CD14-positive monocyte (primary cell): ENCODE data around the gene MTMR3. TPM values are rescaled to one million over a fixed set of nuclear protein-coding genes. Genes with fewer than 3 reads are reported as not detected.

Experiments used
- DNase-seq, 3 donors: peaks; one replicate each; pipeline ENCODE4 v3.0.0-alpha.2; 2011 to 2022
- H2AFZ ChIP-seq: 2 replicates; pipeline ENCODE4 v1.6.0; 2012; ENCODE audit warnings: mild to moderate bottlenecking, low read depth, low read length, inconsistent platforms; ENCODE audit not compliant: insufficient read depth, poor library complexity, severe bottlenecking
- H3K27ac ChIP-seq, 2 donors: 1 replicate in 1 of 2; 2 replicates in 1 of 2; pipeline ENCODE4 v1.5.1; 2012 to 2013; ENCODE audit warnings: low read length in 2 of 2, control low read depth in 1 of 2, inconsistent platforms in 1 of 2, low read depth in 1 of 2, mild to moderate bottlenecking in 1 of 2
- H3K27me3 ChIP-seq, 2 donors: one replicate each; pipeline versions ENCODE4 v1.6.0 to v1.6.1; 2011 to 2013; ENCODE audit warnings: low read length in 2 of 2; ENCODE audit not compliant: control insufficient read depth in 2 of 2, insufficient read depth in 2 of 2
- H3K36me3 ChIP-seq, 2 donors: replicated peaks in 1 of 2; 1 replicate in 1 of 2; 2 replicates in 1 of 2; pipeline versions ENCODE4 v1.5.1 to v1.6.1; 2012 to 2013; ENCODE audit warnings: low read length in 2 of 2, control low read depth in 1 of 2, inconsistent platforms in 1 of 2, mild to moderate bottlenecking in 1 of 2; ENCODE audit not compliant: insufficient read depth in 2 of 2, control insufficient read depth in 1 of 2
- H3K4me1 ChIP-seq, 2 donors: 1 replicate in 1 of 2; 2 replicates in 1 of 2; pipeline versions ENCODE4 v1.5.1 to v1.6.1; 2012 to 2013; ENCODE audit warnings: low read length in 2 of 2, control low read depth in 1 of 2, inconsistent platforms in 1 of 2, mild to moderate bottlenecking in 1 of 2, moderate library complexity in 1 of 2; ENCODE audit not compliant: insufficient read depth in 2 of 2, control insufficient read depth in 1 of 2
- H3K4me2 ChIP-seq: replicated peaks from 2 replicates; pipeline ENCODE3; 2012; ENCODE audit warnings: low read length, moderate library complexity, mild to moderate bottlenecking; ENCODE audit not compliant: poor library complexity, severe bottlenecking; ENCODE audit errors: extremely low read depth
- H3K4me3 ChIP-seq, 3 experiments: fragments of 200-600 bp in 1 of 3; sonication (generic) in 1 of 3; replicated peaks in 1 of 3; 1 replicate in 2 of 3; 2 replicates in 1 of 3; pipeline ENCODE4 v1.5.1; 2011 to 2013; ENCODE audit warnings: low read length in 3 of 3, mild to moderate bottlenecking in 3 of 3, control low read depth in 2 of 3, low read depth in 2 of 3, inconsistent platforms in 1 of 3, moderate library complexity in 1 of 3
- H3K79me2 ChIP-seq: 2 replicates; pipeline ENCODE4 v1.6.0; 2012; ENCODE audit warnings: mild to moderate bottlenecking, control low read depth, inconsistent platforms, low read length, moderate library complexity; ENCODE audit not compliant: insufficient read depth
- H3K9ac ChIP-seq: 2 replicates; pipeline ENCODE4 v1.6.0; 2017; ENCODE audit warnings: low read length, mild to moderate bottlenecking; ENCODE audit not compliant: insufficient read depth, poor library complexity, severe bottlenecking
- H3K9me3 ChIP-seq, 2 donors: replicated peaks in 1 of 2; 1 replicate in 1 of 2; 2 replicates in 1 of 2; pipeline versions ENCODE4 v1.5.1 to v1.6.1; 2012 to 2013; ENCODE audit warnings: low read length in 2 of 2, control low read depth in 1 of 2; ENCODE audit not compliant: control insufficient read depth in 1 of 2, insufficient read depth in 1 of 2
- H4K20me1 ChIP-seq: 2 replicates; pipeline ENCODE4 v1.6.0; 2012; ENCODE audit warnings: mild to moderate bottlenecking, low read length, control low read depth, moderate library complexity; ENCODE audit not compliant: insufficient read depth
- H3K27ac Mint-ChIP-seq, 7 donors: one replicate each; pipeline ENCODE4 v1.8.0; 2020; ENCODE audit warnings: mild to moderate bottlenecking in 7 of 7, mixed read lengths in 7 of 7, moderate library complexity in 6 of 7, inconsistent platforms in 2 of 7
- H3K27me3 Mint-ChIP-seq, 3 donors: one replicate each; pipeline ENCODE4 v1.8.0; 2021 to 2022; ENCODE audit warnings: low read depth in 3 of 3, mild to moderate bottlenecking in 3 of 3, mixed read lengths in 3 of 3, moderate library complexity in 3 of 3, inconsistent platforms in 1 of 3
- H3K36me3 Mint-ChIP-seq, 2 donors: one replicate each; pipeline ENCODE4 v1.8.0; 2020; ENCODE audit warnings: mixed read lengths in 2 of 2, inconsistent platforms in 1 of 2, mild to moderate bottlenecking in 1 of 2
- H3K4me1 Mint-ChIP-seq: one replicate; pipeline ENCODE4 v1.8.0; 2020; ENCODE audit warnings: mild to moderate bottlenecking, mixed read lengths
- H3K4me3 Mint-ChIP-seq, 2 donors: one replicate each; pipeline ENCODE4 v1.8.0; 2020; ENCODE audit warnings: mild to moderate bottlenecking in 2 of 2, mixed read lengths in 2 of 2, moderate library complexity in 1 of 2
- H3K9me3 Mint-ChIP-seq, 7 donors: one replicate each; pipeline ENCODE4 v1.8.0; 2020 to 2022; ENCODE audit warnings: mixed read lengths in 7 of 7, mild to moderate bottlenecking in 6 of 7, moderate library complexity in 6 of 7, inconsistent platforms in 2 of 7
- WGBS: methylation state at CpG from one replicate; pipeline ENCODE4 v1.1.5; 2013; ENCODE audit warnings: missing lambda C conversion rate; ENCODE audit not compliant: insufficient coverage; 5-methylcytosine and 5-hydroxymethylcytosine counted together
- intact Hi-C, 2 donors: fragments of 100-400 bp; cut with micrococcal nuclease; formaldehyde crosslinking; loops; one replicate each; pipeline versions ENCODE4 v1.15.0 to v1.15.1; 2023
- polyA plus RNA-seq, 3 donors: library from polyadenylated mRNA; depleted of rRNA in 1 of 3; unstranded in 2 of 3; stranded (reverse) in 1 of 3; fragments of 300-500 nt in 2 of 3; fragments of >200 nt in 1 of 3; fragmentation: Illumina TruSeq in 2 of 3; gene quantifications; 1 replicate in 2 of 3; 2 replicates in 1 of 3; pipeline ENCODE4 v1.2.3, GENCODE V29; 2012 to 2021
- TF ChIP-seq, protein P1 (sequence below): fragments of 200-600 bp; IDR thresholded peaks from one replicate; pipeline ENCODE4 v1.8.0; 2022; ENCODE audit warnings: antibody characterized with exemption, mild to moderate bottlenecking

The MTMR3 gene
- polyA plus RNA-seq, 3 donors: 23.4 to 86.1 (median 30.2) TPM

DNA sequence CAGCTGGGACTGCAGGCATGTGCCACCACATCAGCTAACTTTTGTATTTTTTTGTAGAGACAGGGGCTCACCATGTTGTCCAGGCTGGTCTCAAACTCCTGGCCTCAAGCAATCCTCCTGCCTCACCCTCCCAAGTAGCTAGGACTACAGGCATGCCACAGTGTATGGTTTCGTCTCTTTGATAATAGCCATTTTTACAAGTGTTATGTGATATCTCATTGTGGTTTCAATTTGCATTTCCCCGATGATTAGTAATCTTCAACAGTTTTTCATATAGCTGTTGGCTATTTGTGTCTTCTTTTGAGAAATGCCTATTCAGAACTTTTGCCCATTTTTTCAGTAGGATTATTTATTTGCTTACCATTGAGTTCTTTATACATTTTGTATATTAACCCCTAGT, 9.0 kb upstream of the MTMR3 start:
- Histone ChIP-seq H3K9me3 (no peaks in the 10 kb centered on the region), H2AFZ (no peak overlapping the region), H3K4me2 (no peak overlapping the region), H3K27me3 (no peaks in the 10 kb centered on the region), H3K4me1 (peaks cover 26 to 27% of the 10 kb centered on the region in 2 donors), H3K4me3 (no peak overlapping the region), H4K20me1 (no peaks in the 10 kb centered on the region), H3K36me3 (no peaks in the 10 kb centered on the region), H3K9ac (no peak overlapping the region), H3K79me2 (no peaks in the 10 kb centered on the region), H3K27ac (no peak overlapping the region)
- H3K4me1 Mint-ChIP-seq: peaks cover 34% of the 10 kb centered on the region
- peak overlapping the region in 3 of 7 donors; percentile 18 to 45 (median 26) for H3K27ac Mint-ChIP-seq
- intact Hi-C loops: no loop called here
- no CpG with 5 or more reads among the region's 2 CpGs for WGBS
- no peak overlapping the region for H3K4me3 Mint-ChIP-seq
- peaks cover 0 to 2% (median 0%) of the 10 kb centered on the region in 7 donors for H3K9me3 Mint-ChIP-seq
- no peak for DNase-seq
- H3K36me3 Mint-ChIP-seq: no peaks in the 10 kb centered on the region
- TF ChIP-seq, protein P1, sequence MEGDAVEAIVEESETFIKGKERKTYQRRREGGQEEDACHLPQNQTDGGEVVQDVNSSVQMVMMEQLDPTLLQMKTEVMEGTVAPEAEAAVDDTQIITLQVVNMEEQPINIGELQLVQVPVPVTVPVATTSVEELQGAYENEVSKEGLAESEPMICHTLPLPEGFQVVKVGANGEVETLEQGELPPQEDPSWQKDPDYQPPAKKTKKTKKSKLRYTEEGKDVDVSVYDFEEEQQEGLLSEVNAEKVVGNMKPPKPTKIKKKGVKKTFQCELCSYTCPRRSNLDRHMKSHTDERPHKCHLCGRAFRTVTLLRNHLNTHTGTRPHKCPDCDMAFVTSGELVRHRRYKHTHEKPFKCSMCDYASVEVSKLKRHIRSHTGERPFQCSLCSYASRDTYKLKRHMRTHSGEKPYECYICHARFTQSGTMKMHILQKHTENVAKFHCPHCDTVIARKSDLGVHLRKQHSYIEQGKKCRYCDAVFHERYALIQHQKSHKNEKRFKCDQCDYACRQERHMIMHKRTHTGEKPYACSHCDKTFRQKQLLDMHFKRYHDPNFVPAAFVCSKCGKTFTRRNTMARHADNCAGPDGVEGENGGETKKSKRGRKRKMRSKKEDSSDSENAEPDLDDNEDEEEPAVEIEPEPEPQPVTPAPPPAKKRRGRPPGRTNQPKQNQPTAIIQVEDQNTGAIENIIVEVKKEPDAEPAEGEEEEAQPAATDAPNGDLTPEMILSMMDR: no peak
- H3K27me3 Mint-ChIP-seq: peaks cover 0 to 5% (median 0%) of the 10 kb centered on the region in 3 donors

DNA sequence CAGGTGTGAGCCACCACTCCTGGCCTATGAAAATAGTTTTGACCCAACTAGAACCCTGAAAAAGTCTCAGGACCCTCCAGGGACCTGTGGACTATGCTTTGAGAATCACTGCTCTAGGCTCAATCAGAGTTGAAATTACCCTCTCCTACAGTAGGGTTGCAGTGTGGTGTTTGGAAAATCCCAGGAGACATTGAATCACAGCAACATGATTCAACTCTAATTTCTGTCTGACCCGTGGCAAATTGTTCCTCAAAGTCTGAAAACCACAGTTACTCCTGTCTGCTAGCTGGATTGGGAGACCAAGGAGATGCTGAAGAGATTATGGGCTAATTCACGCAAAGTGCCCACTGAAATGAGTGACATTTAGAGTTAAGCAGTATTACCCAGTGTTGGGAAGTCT, 5.4 kb upstream of the MTMR3 start:
- H3K79me2 ChIP-seq: peaks cover under 1% of the 10 kb centered on the region
- H3K27ac ChIP-seq: no peak overlapping the region

More for the DNA sequence above, 5.4 kb upstream of the MTMR3 start:
- intact Hi-C loops: no loop called here
- peaks cover 24% of the 10 kb centered on the region for H3K4me1 Mint-ChIP-seq
- Histone ChIP-seq H3K4me3 (no peak overlapping the region), H2AFZ (no peak overlapping the region), H3K4me2 (no peak overlapping the region), H3K9ac (no peak overlapping the region), H4K20me1 (no peaks in the 10 kb centered on the region), H3K4me1 (peaks cover 17 to 18% of the 10 kb centered on the region in 2 donors), H3K36me3 (no peaks in the 10 kb centered on the region), H3K9me3 (no peaks in the 10 kb centered on the region), H3K27me3 (no peaks in the 10 kb centered on the region)
- H3K4me3 Mint-ChIP-seq: no peak overlapping the region
- peaks cover 0 to 2% (median 0%) of the 10 kb centered on the region in 7 donors for H3K9me3 Mint-ChIP-seq
- H3K27ac Mint-ChIP-seq: no peak overlapping the region
- peak in 2 of 3 donors; percentile 26 to 63 for DNase-seq
- TF ChIP-seq, protein P1: no peak
- H3K36me3 Mint-ChIP-seq: no peaks in the 10 kb centered on the region
- 0% methylated on average over 1 of the region's 2 CpGs for WGBS
- H3K27me3 Mint-ChIP-seq: peaks cover 0 to 5% (median 3%) of the 10 kb centered on the region in 3 donors
